Erythroblast (primary cell): Measurements from ENCODE around the gene NDUFAB1.

Source experiments
- GATA1 ChIP-seq: IDR thresholded peaks from 2 replicates; pipeline ENCODE4 v1.6.1; 2011; ENCODE audit warnings: low read depth, mild to moderate bottlenecking, control low read depth, low read length, moderate library complexity
- POLR2A ChIP-seq: IDR thresholded peaks from 2 replicates; pipeline ENCODE4 v1.6.1; 2011; ENCODE audit warnings: mild to moderate bottlenecking, low read length

DNA sequence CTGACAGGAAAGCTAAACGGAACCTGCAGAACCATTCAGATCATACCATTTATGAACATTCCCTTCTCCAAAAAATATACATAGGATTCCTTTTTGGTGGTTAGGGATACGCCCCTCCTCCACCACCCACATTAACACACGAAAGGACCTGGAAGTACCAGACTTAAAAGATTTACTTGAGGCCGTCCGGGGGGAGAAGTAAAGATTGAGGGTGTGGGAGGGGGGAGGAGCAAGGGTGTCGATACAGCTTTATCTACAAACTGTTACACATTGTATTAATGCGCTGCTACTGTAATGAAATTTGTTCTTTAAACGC is 44.5 kb upstream of the NDUFAB1 start:
- no peak for TF ChIP-seq POLR2A
- no peak for TF ChIP-seq GATA1
